ENCODE results near the gene BUD23.

BUD23 gene

DNA sequence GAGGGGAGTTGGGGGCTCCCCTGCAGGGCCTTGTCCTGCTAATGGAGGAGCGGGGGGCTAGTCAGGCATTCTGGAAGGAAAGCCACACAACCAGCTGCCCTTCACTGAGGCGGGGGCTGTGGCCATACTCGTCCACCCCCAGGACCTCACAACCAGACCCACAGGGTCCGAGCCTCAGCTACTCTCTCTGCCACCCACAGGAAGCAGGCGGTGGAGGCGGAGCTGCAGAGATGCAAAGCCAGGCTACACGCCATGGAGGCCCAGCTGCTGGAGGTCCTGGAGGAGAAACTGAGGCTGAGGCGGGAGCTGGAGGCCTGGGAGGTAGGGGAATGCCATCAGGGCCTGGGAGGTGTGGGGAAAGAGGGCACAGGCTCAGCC lies 52.1 kb downstream of the BUD23 start:
- Mint-ChIP-seq H3K27me3 (no peaks in the 10 kb centered on the region), H3K9me3 (no peaks in the 10 kb centered on the region), H3K36me3 (ENCODE audit: low read depth) (peaks cover 7% of the 10 kb centered on the region), H3K4me1 (ENCODE audit: low read depth) (peaks cover 10% of the 10 kb centered on the region), H3K27ac (no peak overlapping the region), H3K4me3 (no peak overlapping the region)

DNA sequence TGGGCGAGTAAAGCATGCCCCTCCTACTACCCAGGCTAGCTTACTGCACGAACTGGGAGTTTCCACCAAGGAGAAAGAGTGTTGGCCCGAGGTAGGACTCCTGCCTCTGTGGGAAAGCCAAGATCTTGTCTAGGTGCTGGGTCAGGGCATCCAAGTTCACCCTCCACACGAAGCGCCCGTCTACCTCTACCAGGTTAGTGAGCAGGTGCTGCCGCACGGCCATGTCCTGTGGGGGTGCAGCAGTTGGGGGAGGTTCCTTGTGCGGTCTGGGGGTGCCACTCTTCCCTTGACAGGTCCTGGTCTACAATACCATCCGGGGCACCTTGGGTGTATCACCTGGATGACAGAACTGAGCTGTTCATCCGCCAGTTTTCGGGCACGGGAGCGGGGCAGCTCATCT lies 53.5 kb downstream of the BUD23 start:
- Mint-ChIP-seq H3K9me3 (no peaks in the 10 kb centered on the region), H3K27me3 (no peaks in the 10 kb centered on the region), H3K27ac (no peak overlapping the region), H3K36me3 (ENCODE audit: low read depth) (peaks cover 7% of the 10 kb centered on the region), H3K4me3 (no peak overlapping the region), H3K4me1 (ENCODE audit: low read depth) (peaks cover 10% of the 10 kb centered on the region)

DNA sequence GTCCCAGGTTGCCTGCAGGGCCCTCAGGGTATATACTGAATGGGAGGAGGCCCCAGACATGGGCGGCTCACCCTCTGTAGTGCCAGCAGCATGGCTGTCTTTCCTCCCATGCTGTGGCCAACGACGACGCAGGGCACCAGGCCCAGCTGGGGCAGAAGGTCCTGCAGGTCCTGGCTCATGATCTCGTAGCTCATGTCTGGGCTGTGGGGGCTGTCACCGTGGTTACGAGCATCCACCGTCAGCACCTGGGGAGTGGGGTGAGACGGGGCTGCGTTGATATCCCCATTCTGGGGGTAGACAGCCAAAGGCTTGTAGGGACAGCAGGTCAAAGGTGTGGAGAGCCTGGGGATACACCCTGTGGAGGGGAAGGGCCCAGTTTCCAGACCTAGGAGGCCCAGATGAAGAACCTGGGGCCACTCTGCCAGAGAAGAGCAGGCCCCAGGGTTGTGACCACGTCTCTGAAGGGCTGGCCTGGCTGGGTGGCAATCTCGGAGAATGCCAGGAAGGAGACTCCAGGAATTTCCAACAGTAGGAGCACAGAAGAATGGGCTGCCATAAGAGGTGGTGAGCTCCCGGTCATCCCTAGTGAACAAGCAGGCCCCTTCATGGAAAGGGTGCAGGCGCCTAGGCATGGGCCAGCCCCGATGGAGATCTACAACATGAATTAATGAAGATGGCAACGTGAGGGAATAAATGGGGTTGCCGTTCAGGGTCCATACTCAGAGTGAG lies 54.3 kb downstream of the BUD23 start:
- no peaks in the 10 kb centered on the region for H3K27me3 Mint-ChIP-seq

DNA sequence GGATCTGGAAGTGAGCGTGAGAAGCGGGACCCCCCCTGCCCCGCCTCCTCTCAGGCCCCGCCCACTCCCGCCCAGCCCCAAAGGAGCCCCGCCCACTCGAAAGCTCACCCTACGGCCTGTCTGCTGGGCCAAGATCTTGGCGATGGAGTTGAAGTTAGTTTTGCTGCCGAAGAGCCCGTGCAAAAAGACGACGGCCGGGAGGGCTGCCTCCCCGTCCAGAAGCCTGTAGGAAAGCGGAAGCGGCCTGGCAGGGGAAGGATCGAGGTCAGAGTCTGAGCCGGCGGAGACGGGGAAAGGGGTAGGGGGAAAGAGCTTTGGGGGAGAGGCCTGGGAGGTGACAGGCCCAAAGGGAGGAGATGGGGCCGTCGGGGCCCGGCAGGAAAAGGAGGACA lies 54.8 kb downstream of the BUD23 start:
- Mint-ChIP-seq H3K4me1 (ENCODE audit: low read depth) (peaks cover 10% of the 10 kb centered on the region), H3K27me3 (no peaks in the 10 kb centered on the region), H3K9me3 (no peaks in the 10 kb centered on the region), H3K36me3 (ENCODE audit: low read depth) (peaks cover 7% of the 10 kb centered on the region), H3K4me3 (peak overlapping the region; percentile 90), H3K27ac (peak overlapping the region; percentile 93)

More for the DNA sequence above, 54.3 kb downstream of the BUD23 start:
- H3K27ac Mint-ChIP-seq: peak overlapping the region; percentile 93
- H3K9me3 Mint-ChIP-seq: no peaks in the 10 kb centered on the region
- peaks cover 7% of the 10 kb centered on the region for H3K36me3 Mint-ChIP-seq (ENCODE audit: low read depth)
- peaks cover 10% of the 10 kb centered on the region for H3K4me1 Mint-ChIP-seq (ENCODE audit: low read depth)
- peak overlapping the region; percentile 90 for H3K4me3 Mint-ChIP-seq

DNA sequence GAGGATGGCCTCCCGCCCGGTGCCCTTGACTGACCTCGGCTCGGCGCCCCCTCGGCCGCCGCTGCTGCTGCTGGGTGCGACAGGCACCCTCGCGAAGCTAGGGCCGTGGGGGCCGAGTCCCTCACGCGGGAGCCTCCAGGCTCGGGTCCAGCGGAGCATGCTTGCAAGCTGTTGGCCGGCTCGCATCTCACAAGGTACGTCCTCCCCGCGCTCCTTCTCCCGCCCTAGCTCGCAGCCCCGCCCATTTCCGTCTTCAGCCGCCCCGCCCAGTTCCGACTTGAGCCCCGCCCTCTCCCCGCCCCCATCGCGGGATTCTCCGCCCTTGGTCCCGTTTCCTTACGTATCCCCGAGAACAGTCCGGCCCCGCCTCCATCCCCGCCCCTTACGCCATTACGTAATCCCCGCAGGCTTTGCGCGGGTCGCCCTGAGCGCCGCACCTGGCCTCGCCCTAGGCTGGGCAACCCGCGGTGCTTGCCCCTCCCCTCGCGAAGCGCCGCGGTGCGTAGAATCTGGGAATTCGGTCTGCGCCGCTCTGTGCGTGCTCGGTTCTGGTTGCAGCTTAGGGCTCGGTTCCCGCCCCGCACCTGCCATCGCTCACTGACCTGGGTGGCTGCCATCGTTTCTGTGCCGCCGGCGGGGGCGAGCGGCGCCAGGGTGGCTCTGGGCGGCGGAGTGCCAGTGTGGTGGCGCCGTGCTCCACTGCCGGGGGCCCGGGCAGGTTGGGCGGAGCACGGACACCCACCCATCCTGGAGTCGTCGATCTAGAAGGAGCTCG lies 55.4 kb downstream of the BUD23 start, which contains the start of gene ABHD11:
Gene ABHD11, minus strand, starts transcription at position 191 of the 775 bp plus-strand sequence. Its CDS starts 32 bp downstream, at position 159.
- peaks cover 10% of the 10 kb centered on the region for H3K4me1 Mint-ChIP-seq (ENCODE audit: low read depth)

DNA sequence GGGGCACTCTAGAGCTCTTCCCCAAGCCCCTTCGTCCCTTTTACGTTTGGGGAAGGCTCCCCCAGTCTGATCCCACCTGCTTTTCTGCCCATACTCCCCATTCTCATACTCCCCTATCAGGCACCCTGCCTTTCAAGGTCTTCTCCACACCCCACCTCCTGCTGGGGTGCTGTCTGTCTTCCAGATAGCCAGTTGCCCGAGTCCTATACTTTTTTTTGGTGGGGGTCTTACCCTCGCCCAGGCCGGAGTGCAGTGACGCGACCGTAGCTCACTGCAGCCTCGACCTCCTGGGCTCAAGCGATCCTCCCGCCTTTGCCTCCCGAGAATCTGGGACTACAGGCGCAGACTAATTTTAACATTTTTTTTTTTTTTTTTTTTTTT lies 56.0 kb downstream of the BUD23 start:
- Mint-ChIP-seq H3K27ac (peak overlapping the region; percentile 85), H3K36me3 (ENCODE audit: low read depth) (peaks cover 7% of the 10 kb centered on the region), H3K4me1 (ENCODE audit: low read depth) (peaks cover 10% of the 10 kb centered on the region), H3K9me3 (no peaks in the 10 kb centered on the region), H3K27me3 (no peaks in the 10 kb centered on the region), H3K4me3 (peak overlapping the region; percentile 90)

More for the DNA sequence above, 55.4 kb downstream of the BUD23 start, which contains the start of gene ABHD11:
- H3K9me3 Mint-ChIP-seq: no peaks in the 10 kb centered on the region
- peaks cover 7% of the 10 kb centered on the region for H3K36me3 Mint-ChIP-seq (ENCODE audit: low read depth)
- peak within 1 kb of the TSS; percentile 93 for H3K27ac Mint-ChIP-seq
- peak within 1 kb of the TSS; percentile 90 for H3K4me3 Mint-ChIP-seq
- no peaks in the 10 kb centered on the region for H3K27me3 Mint-ChIP-seq

DNA sequence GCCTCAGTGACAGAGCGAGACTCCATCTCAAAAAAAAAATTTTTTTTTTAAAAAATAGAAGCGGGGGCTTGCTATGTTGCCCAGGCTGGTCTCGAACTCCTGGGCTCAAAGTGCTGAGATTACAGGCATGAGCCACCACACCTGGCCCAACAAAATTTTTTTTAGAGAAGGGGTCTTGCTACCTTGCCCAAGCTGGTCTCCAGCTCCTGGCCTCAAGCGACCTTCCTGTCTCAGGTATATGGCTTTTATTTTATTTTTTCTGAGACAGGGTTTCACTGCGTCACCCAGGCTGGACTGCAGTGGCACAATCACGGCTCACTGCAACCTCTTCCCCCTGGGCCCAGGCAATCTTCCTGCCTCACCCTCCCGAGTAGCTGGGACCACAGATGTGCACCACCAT lies 56.8 kb downstream of the BUD23 start:
- Mint-ChIP-seq H3K9me3 (no peaks in the 10 kb centered on the region), H3K4me3 (peak overlapping the region; percentile 26), H3K4me1 (ENCODE audit: low read depth) (peaks cover 7% of the 10 kb centered on the region), H3K27me3 (no peaks in the 10 kb centered on the region), H3K27ac (no peak overlapping the region), H3K36me3 (ENCODE audit: low read depth) (peaks cover 7% of the 10 kb centered on the region)

DNA sequence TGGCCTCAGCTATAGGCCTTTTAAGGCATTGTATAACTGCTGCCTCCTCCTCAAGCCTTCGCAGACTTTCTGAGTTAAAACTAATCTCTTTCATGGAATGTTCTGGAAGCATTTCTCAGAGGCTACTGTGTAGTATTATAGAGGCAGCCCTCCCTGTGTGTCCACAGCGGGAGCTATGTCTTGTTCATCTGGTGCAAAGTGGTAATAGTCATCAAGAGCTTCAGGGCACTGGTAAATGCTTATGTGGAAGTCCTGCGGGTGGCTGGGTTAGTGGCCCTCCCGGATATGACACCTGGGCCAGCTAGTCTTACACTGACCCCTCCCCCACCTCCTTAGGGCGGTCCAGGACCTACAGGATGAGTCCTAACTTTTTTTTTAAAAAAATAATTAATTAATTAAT lies 57.4 kb downstream of the BUD23 start:
- Mint-ChIP-seq H3K27ac (no peak overlapping the region), H3K9me3 (no peaks in the 10 kb centered on the region), H3K4me1 (ENCODE audit: low read depth) (peaks cover 7% of the 10 kb centered on the region), H3K27me3 (no peaks in the 10 kb centered on the region), H3K4me3 (peak overlapping the region; percentile 26), H3K36me3 (ENCODE audit: low read depth) (peaks cover 7% of the 10 kb centered on the region)

DNA sequence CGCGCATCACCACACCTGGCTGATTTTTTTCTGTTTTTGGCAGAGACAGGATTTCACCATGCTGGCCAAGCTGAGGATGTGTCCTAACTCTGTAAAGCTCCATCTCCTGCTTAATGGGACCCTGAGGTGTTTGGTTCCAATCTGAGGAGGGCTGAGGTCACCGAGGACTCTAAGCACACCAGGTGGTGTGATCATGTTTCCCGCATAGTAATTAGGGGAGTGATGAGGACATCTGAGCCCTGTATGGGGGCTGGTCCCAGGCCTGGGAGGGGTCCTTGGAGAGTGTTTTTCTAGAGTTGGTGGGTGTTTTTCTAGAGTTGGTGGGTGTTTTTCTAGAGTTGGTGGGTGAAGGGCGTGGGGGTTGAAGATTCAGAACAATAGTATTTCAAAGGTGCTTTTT lies 58.2 kb downstream of the BUD23 start:
- Mint-ChIP-seq H3K27me3 (no peaks in the 10 kb centered on the region), H3K4me1 (ENCODE audit: low read depth) (peaks cover 7% of the 10 kb centered on the region), H3K4me3 (no peak overlapping the region), H3K9me3 (no peaks in the 10 kb centered on the region), H3K36me3 (ENCODE audit: low read depth) (peaks cover 4% of the 10 kb centered on the region), H3K27ac (no peak overlapping the region)

DNA sequence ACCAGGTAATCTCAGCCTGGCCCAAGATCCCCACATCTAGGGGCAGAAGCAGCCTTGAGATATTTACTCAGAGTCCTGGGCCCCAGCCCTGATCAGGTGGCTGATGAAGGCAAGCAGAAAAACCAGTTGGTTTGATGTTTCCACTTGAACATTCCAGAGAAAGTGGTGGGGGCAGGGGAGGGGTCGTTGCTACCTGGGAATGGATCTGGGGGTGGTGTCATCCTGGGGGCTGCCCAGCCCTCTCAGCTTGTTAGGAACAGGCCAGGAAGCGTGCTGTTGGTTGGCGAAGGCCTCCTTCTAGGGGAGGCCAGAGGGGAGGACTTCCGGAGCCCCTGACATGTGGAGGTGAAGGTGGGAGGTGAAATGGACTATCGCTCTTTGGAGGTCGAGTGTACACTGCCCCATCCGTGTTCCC lies 58.9 kb downstream of the BUD23 start:
- H3K4me3 Mint-ChIP-seq: no peak overlapping the region
- H3K36me3 Mint-ChIP-seq (ENCODE audit: low read depth): no peaks in the 10 kb centered on the region
- no peaks in the 10 kb centered on the region for H3K9me3 Mint-ChIP-seq
- peaks cover 7% of the 10 kb centered on the region for H3K4me1 Mint-ChIP-seq (ENCODE audit: low read depth)
- no peak overlapping the region for H3K27ac Mint-ChIP-seq
- H3K27me3 Mint-ChIP-seq: no peaks in the 10 kb centered on the region

DNA sequence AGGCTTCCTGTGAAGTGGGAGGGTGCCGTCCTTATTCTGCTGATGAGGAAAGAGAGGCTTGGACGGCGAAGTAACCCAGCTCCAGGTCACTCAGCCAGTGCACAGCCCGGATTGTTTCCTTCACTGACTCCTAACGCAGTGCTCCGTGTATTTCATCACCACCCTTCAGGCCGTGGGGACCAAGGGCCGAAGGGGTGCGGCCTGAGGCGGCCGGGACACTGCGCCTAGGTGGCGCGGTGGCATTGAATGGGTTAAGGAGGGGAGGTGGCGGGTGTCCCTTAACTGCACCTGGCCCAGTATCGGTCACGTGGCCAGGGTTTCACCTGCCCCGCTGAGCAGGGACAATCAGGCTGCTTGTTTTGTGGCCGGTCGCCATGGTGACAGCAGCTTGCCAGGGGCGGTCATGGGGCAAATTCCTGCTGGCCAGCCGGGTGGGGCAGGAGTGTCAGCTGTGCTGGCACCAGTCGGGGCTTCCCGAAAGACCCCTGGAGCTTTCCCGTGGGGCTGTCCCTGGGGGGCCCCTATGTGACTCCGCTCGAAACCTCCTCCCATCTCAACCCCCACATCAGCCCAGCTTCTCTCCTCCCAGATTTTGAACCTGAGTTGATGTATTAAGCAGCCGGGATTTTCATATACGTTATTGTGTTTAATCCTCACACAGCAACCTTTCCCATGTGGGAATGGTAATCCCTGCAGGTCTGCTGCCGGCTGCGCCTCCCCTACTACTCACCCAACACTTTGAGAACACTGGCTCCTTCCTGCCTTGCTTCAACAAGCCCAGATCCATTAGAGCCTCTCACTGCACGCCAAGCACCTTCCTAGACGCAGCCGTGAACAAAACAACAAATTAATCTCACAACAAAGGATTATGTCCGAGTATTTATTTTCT lies 59.6 kb downstream of the BUD23 start:
- no peaks in the 10 kb centered on the region for H3K27me3 Mint-ChIP-seq
- peaks cover 5% of the 10 kb centered on the region for H3K4me1 Mint-ChIP-seq (ENCODE audit: low read depth)
- H3K9me3 Mint-ChIP-seq: no peaks in the 10 kb centered on the region
- H3K27ac Mint-ChIP-seq: no peak overlapping the region
- no peaks in the 10 kb centered on the region for H3K36me3 Mint-ChIP-seq (ENCODE audit: low read depth)
- no peak overlapping the region for H3K4me3 Mint-ChIP-seq

DNA sequence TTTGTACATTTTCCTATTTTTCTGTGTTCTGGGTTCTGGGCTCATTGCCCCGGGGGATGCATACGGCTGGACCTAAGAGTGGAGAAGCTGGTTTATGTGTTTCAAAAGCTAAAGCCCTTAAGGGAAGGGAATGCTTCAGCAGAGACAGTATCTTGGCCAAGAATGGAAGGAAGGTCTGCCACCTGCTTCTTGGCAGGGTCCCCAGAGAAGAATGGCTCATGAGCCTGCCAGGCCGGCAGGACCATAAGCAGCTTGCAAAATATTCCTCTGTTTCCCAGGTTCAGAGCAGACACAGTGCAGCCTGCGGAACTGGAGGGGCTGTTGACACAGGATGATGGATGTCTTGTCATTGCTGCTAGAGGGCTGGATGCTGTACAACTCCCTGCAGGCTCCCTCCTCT lies 63.0 kb downstream of the BUD23 start:
- H3K4me3 Mint-ChIP-seq: no peak overlapping the region
- H3K27me3 Mint-ChIP-seq: peaks cover 7% of the 10 kb centered on the region
- no peaks in the 10 kb centered on the region for H3K36me3 Mint-ChIP-seq (ENCODE audit: low read depth)
- no peaks in the 10 kb centered on the region for H3K4me1 Mint-ChIP-seq (ENCODE audit: low read depth)
- H3K9me3 Mint-ChIP-seq: no peaks in the 10 kb centered on the region
- H3K27ac Mint-ChIP-seq: no peak overlapping the region

All from stimulated activated naive CD8-positive, alpha-beta T cell treated with anti-CD3 and anti-CD28 coated beads, Interleukin-15, Interleukin-2, amounts not matched to agents 100 ng/mL and 50 ng/mL, for 24 hours (primary cell).